Kidney epithelial cell (primary cell): ENCODE data around the gene EML1. TPM values are rescaled to one million over a fixed set of nuclear protein-coding genes. Genes with fewer than 3 reads are reported as not detected.

Experiments used
- DNase-seq: peaks from one replicate; pipeline ENCODE4 v3.0.0-alpha.2; 2010; ENCODE audit warnings: low read depth
- H3K27me3 ChIP-seq: 2 replicates; pipeline ENCODE4 v1.6.0; 2011; ENCODE audit warnings: low read length; ENCODE audit not compliant: control insufficient read depth, insufficient read depth
- H3K36me3 ChIP-seq: 2 replicates; pipeline ENCODE4 v1.5.1; 2011; ENCODE audit warnings: low read length; ENCODE audit not compliant: control insufficient read depth, insufficient read depth
- H3K4me3 ChIP-seq: 2 replicates; pipeline ENCODE4 v1.5.1; 2011; ENCODE audit warnings: low read depth, mild to moderate bottlenecking, control low read depth, low read length
- CTCF ChIP-seq: IDR thresholded peaks from 2 replicates; pipeline ENCODE4 v1.5.1; 2011; ENCODE audit warnings: mild to moderate bottlenecking, moderate library complexity, low read length, control low read depth, inconsistent platforms; ENCODE audit not compliant: insufficient read depth, poor library complexity, severe bottlenecking
- total RNA-seq: library from RNA; depleted of rRNA; stranded (reverse); fragments of >200 nt; gene quantifications from 2 replicates; pipeline ENCODE4 v1.2.3, GENCODE V29; 2015

EML1 gene
- total RNA-seq, 1 donor from 2014 or later: 11.6 TPM

GRCh38 chr14:99820702-99821331 is 27.6 kb downstream of the EML1 start:
- no peak for TF ChIP-seq CTCF
- H3K36me3 ChIP-seq: no peaks in the 10 kb centered on the region
- no peak overlapping the region for H3K4me3 ChIP-seq
- DNase-seq: no peak
- H3K27me3 ChIP-seq: peaks cover 23% of the 10 kb centered on the region

GRCh38 chr14:99821519-99822508 is 28.6 kb downstream of the EML1 start:
- Histone ChIP-seq H3K36me3 (no peaks in the 10 kb centered on the region), H3K27me3 (peaks cover 21% of the 10 kb centered on the region), H3K4me3 (no peak overlapping the region)
- no peak for TF ChIP-seq CTCF
- peak; percentile 50 for DNase-seq

- DNase-seq: no peak
- peaks cover 22% of the 10 kb centered on the region for H3K27me3 ChIP-seq
- H3K4me3 ChIP-seq: no peak overlapping the region
- TF ChIP-seq CTCF: no peak
- H3K36me3 ChIP-seq: no peaks in the 10 kb centered on the region
Measured at GRCh38 chr14:99822800-99823455, 29.7 kb downstream of the EML1 start.

GRCh38 chr14:99824776-99825175 is 31.6 kb downstream of the EML1 start:
- TF ChIP-seq CTCF: no peak
- H3K4me3 ChIP-seq: no peak overlapping the region
- H3K27me3 ChIP-seq: peaks cover 16% of the 10 kb centered on the region
- no peaks in the 10 kb centered on the region for H3K36me3 ChIP-seq
- DNase-seq: no peak

GRCh38 chr14:99829450-99829849 is 36.2 kb downstream of the EML1 start:
- TF ChIP-seq CTCF: no peak
- Histone ChIP-seq H3K36me3 (no peaks in the 10 kb centered on the region), H3K27me3 (peaks cover 5% of the 10 kb centered on the region), H3K4me3 (no peak overlapping the region)
- DNase-seq: no peak
